ENCODE data around the gene DUSP5. TPM values are rescaled to one million over a fixed set of nuclear protein-coding genes. Genes with fewer than 3 reads are reported as not detected.

The DUSP5 gene, protein sequence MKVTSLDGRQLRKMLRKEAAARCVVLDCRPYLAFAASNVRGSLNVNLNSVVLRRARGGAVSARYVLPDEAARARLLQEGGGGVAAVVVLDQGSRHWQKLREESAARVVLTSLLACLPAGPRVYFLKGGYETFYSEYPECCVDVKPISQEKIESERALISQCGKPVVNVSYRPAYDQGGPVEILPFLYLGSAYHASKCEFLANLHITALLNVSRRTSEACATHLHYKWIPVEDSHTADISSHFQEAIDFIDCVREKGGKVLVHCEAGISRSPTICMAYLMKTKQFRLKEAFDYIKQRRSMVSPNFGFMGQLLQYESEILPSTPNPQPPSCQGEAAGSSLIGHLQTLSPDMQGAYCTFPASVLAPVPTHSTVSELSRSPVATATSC
- 31.4 TPM for polyA plus RNA-seq (2013, experiment 1 of 2)
- polyA plus RNA-seq (2013, experiment 2 of 2), result 25.9 TPM

DNA sequence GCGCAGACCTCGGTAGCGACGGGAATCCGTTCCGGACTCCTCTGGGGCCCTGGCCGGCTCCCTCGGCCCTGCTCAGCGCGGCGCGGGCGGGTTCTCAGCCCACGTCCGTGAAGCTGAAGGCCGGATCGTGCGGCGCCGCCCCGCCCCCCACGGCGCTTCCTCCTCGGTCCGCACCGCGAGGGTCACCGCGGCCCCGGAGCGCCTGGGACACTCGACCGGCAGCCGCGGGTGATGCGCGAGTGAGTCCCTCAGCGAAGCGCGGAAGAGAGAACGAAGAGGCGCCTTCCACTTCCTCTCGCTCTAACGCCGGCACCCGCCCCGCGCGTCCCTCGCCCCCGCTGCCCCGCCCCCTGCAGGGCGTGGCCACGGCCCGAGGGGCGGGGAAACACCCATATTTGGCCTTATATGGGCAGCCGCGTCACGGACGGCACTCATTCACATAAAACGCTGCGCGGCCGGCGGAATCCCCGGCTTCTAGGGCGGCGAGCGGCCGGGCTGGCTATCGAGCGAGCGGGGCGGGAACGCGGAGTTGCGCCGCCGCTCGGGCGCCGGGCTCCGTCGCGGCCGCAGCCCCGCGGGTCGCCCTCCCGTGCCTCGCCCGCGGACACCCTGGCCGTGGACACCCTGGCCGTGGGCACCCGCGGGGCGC is at the start of gene DUSP5:
DUSP5 (plus strand) TSS at position 470 of the 649 bp plus-strand sequence. CDS start 215 bp downstream, outside the sequence.
- WGBS, 2 experiments (ENCODE audit: insufficient coverage in 2 of 2), result 0% methylated on average over 57 to 90 of the region's 98 CpGs
- no peaks in the 10 kb centered on the region for H3K9me3 ChIP-seq (ENCODE audit: control insufficient read depth, low read length)
- H3K27ac ChIP-seq (ENCODE audit: low read depth, low read length, severe bottlenecking), result peak within 1 kb of the TSS; percentile 78
- H3K36me3 ChIP-seq (ENCODE audit: control insufficient read depth, insufficient read depth, low read length), result peaks cover 7% of the 10 kb centered on the region
- H3K4me1 ChIP-seq (ENCODE audit: control insufficient read depth, insufficient read depth, low read length, poor library complexity, severe bottlenecking), result peaks cover 51% of the 10 kb centered on the region
- peak within 1 kb of the TSS; percentile 86 for H3K4me3 ChIP-seq (ENCODE audit: extremely low read depth, insufficient read depth, low read length, poor library complexity, severe bottlenecking)

DNA sequence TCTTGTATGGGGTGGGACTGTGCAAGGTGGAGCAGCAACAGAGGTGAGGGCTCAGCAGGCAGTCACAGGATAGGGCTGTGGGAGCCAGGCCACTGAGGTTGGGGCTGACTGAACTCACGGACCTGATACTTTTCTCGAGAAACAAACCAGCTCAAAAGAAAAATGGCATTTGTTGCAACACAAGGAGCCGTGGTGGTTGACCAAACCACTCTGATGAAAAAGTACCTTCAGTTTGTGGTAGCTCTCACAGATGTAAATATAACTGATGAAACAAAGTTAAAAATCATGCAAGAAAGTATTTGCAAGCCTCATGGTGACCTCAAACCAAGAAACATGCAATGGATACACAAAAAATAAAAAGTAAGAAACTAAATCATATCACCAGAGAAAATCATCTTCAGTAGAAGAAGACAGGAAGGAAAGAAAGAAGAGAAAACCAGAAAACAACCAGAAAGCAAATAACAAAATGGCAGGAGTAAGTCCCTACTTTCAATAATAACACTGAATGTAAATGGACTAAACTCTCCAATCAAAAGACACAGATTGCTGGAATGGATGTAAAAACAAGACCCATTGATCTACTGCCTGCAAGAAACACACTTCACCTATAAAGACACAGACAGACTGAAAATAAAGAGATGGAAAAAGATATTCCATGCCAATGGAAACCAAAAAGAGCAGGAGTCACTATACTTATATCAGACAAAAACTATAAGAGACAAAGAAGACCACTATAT is 48.9 kb upstream of the DUSP5 start:
- 94 to 100% methylated on average over 2 to 3 of the region's 3 CpGs for WGBS, 2 experiments (ENCODE audit: insufficient coverage in 2 of 2)
- Histone ChIP-seq H3K36me3 (ENCODE audit: control insufficient read depth, insufficient read depth, low read length) (no peaks in the 10 kb centered on the region), H3K4me3 (ENCODE audit: extremely low read depth, insufficient read depth, low read length, poor library complexity, severe bottlenecking) (no peak overlapping the region), H3K9me3 (ENCODE audit: control insufficient read depth, low read length) (peaks cover 4% of the 10 kb centered on the region), H3K4me1 (ENCODE audit: control insufficient read depth, insufficient read depth, low read length, poor library complexity, severe bottlenecking) (peaks cover 14% of the 10 kb centered on the region), H3K27ac (ENCODE audit: low read depth, low read length, severe bottlenecking) (no peak overlapping the region)

DNA sequence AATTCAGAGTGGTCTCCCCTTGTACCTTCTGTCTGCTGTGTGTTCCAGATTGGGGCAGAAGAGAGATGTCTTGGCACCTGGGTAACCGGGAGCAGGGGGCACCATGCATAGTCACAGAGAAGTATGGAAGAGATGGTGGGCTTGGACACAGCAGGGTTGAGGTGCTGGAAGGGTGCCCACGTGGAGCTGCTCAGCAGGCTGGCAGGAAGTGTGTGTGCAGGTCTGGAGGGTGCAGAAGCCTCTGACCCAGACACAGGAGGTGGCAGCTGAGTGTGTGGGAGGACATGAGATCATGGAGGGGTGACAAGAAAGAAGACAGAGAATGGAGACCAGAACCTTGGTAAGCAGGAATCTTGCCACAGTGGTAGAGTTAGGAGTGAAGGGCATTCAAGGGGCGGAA is 42.3 kb upstream of the DUSP5 start:
- no peaks in the 10 kb centered on the region for H3K9me3 ChIP-seq (ENCODE audit: control insufficient read depth, low read length)
- WGBS, 2 experiments (ENCODE audit: insufficient coverage in 2 of 2), result 44 to 52% methylated on average over 2 to 3 of the region's 3 CpGs
- H3K4me1 ChIP-seq (ENCODE audit: control insufficient read depth, insufficient read depth, low read length, poor library complexity, severe bottlenecking), result no peaks in the 10 kb centered on the region
- no peak overlapping the region for H3K27ac ChIP-seq (ENCODE audit: low read depth, low read length, severe bottlenecking)
- no peak overlapping the region for H3K4me3 ChIP-seq (ENCODE audit: extremely low read depth, insufficient read depth, low read length, poor library complexity, severe bottlenecking)
- no peaks in the 10 kb centered on the region for H3K36me3 ChIP-seq (ENCODE audit: control insufficient read depth, insufficient read depth, low read length)

DNA sequence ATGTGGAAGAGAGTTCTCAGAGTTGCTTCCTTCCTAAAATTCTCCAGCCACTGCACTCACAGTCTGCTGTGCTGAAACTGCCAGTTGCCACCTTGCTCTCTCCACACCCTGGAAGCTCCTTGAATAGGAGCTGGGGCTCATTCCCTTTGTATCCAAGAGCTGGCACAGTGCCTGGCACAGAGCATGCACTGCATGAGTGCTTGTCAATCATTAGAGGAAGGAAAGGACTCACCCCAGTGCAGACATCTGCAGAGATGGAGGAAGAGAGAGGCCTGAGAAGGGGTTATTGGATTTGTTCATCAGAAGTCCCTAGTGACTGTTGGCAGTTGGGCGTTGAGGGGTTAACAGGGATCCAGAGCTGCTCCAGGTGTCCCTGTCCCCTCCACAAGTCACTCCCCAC is 41.7 kb upstream of the DUSP5 start:
- H3K4me1 ChIP-seq (ENCODE audit: control insufficient read depth, insufficient read depth, low read length, poor library complexity, severe bottlenecking), result no peaks in the 10 kb centered on the region
- no peaks in the 10 kb centered on the region for H3K36me3 ChIP-seq (ENCODE audit: control insufficient read depth, insufficient read depth, low read length)
- no peak overlapping the region for H3K27ac ChIP-seq (ENCODE audit: low read depth, low read length, severe bottlenecking)
- H3K9me3 ChIP-seq (ENCODE audit: control insufficient read depth, low read length), result no peaks in the 10 kb centered on the region
- H3K4me3 ChIP-seq (ENCODE audit: extremely low read depth, insufficient read depth, low read length, poor library complexity, severe bottlenecking), result no peak overlapping the region
- no CpG with 5 or more reads among the region's 1 CpG for WGBS, 2 experiments (ENCODE audit: insufficient coverage in 2 of 2)

DNA sequence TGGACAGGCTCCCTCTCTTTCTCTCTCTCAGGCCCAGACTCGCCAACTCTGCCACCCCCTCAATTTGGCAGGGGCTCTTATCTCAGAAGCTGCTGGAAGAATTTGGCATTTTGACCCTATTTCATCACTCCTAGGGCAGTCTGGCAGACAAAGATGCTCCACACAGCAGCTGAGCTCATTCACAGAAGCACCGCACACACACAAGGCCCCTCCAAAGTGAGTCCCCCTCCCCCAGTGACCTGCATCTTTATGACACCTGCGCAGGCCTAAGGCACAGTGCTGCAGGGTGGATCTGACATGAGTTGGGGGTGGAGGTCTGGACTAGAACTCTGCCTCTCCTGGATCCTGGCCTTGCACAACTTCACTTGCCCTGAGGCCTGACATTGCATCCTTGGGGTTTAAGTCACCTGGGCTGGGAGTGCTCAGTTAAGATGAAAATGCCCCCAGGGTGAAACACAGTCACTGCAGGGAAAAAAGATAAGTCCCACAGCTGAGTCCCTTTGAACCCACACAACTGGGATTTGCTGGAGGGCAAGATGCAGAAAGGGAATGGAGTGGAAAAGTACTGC is 41.1 kb upstream of the DUSP5 start:
- peaks cover 4% of the 10 kb centered on the region for H3K4me1 ChIP-seq (ENCODE audit: control insufficient read depth, insufficient read depth, low read length, poor library complexity, severe bottlenecking)
- H3K4me3 ChIP-seq (ENCODE audit: extremely low read depth, insufficient read depth, low read length, poor library complexity, severe bottlenecking), result no peak overlapping the region
- H3K27ac ChIP-seq (ENCODE audit: low read depth, low read length, severe bottlenecking), result no peak overlapping the region
- WGBS, 2 experiments (ENCODE audit: insufficient coverage in 2 of 2), result 97 to 100% methylated on average over 1 to 2 of the region's 3 CpGs
- H3K9me3 ChIP-seq (ENCODE audit: control insufficient read depth, low read length), result no peaks in the 10 kb centered on the region
- H3K36me3 ChIP-seq (ENCODE audit: control insufficient read depth, insufficient read depth, low read length), result no peaks in the 10 kb centered on the region

DNA sequence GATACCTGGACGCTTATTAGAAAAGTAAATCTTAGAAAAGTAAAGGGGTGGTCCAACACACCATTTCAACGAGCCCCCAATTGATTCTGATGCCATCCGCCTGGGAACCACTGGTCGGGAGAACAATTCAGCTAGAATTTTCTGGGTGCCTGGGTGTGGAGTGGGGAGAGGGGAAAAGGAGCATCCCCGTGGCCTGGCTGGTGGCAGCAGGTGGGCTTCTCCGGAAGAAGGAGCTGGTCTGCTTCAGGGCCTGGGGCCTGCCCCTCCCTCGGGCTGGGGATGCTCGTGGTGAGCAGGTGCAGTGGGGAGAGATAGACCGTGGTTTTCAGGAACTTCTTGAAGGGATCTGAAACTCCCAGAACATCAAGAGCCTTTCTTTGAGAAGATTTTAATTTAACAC is 39.9 kb upstream of the DUSP5 start:
- H3K27ac ChIP-seq (ENCODE audit: low read depth, low read length, severe bottlenecking), result no peak overlapping the region
- H3K4me3 ChIP-seq (ENCODE audit: extremely low read depth, insufficient read depth, low read length, poor library complexity, severe bottlenecking), result no peak overlapping the region
- no peaks in the 10 kb centered on the region for H3K36me3 ChIP-seq (ENCODE audit: control insufficient read depth, insufficient read depth, low read length)
- no peaks in the 10 kb centered on the region for H3K9me3 ChIP-seq (ENCODE audit: control insufficient read depth, low read length)
- WGBS, 2 experiments (ENCODE audit: insufficient coverage in 2 of 2), result 74 to 100% methylated on average over 2 to 4 of the region's 9 CpGs
- H3K4me1 ChIP-seq (ENCODE audit: control insufficient read depth, insufficient read depth, low read length, poor library complexity, severe bottlenecking), result peaks cover 9% of the 10 kb centered on the region

DNA sequence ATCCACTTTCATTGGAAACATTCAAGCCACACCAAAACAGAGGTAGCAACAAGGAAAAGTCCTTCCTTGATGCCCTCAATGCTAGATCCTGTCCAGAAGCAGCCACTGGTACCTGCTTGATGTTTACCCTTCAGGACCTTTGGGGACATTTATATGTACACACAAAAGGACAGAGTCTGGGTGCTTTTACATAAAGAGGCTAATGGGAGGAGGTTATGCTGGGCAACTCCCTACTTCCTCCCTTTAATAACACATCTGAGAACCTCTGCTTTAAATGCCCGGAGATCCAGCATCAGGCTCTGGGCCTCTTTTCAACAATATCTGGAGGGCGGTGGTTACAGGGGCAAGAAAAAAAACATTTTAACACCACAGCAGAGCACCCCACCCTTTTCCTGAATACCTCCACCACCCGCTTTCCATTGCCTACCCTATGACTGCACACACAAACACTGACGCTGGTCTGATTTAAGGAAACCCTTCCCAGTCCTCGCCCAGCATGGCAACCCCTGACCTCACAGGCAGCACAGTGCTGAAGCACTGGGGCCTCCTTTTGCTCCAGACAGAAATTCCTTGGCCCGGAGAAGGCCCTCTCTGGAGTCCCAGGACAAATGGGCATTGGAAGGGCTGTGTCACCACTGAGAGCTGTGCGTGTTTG is 39.3 kb upstream of the DUSP5 start:
- H3K4me3 ChIP-seq (ENCODE audit: extremely low read depth, insufficient read depth, low read length, poor library complexity, severe bottlenecking), result no peak overlapping the region
- 93 to 97% methylated on average over 6 to 7 of the region's 7 CpGs for WGBS, 2 experiments (ENCODE audit: insufficient coverage in 2 of 2)
- no peaks in the 10 kb centered on the region for H3K36me3 ChIP-seq (ENCODE audit: control insufficient read depth, insufficient read depth, low read length)
- peaks cover 9% of the 10 kb centered on the region for H3K4me1 ChIP-seq (ENCODE audit: control insufficient read depth, insufficient read depth, low read length, poor library complexity, severe bottlenecking)
- no peak overlapping the region for H3K27ac ChIP-seq (ENCODE audit: low read depth, low read length, severe bottlenecking)
- H3K9me3 ChIP-seq (ENCODE audit: control insufficient read depth, low read length), result no peaks in the 10 kb centered on the region

DNA sequence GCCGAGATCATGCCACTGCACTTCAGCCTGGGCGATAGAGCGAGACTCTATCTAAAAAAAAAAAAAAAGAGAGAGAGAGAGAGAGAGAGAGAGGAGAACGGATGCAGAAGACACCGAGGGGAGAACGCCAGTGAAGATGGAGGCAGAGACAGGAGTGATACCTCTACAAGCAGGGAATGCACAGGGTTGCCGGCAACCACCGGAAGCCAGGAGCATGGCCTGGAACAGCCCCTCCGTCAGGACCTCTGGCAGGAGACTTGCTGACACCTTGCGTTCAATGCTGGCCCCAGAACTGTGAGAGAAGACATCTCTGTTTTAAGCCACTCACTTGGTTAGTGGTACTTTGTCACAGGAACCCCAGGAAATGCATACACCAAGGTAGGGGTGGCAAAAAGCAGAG is 38.1 kb upstream of the DUSP5 start:
- Histone ChIP-seq H3K27ac (ENCODE audit: low read depth, low read length, severe bottlenecking) (no peak overlapping the region), H3K4me3 (ENCODE audit: extremely low read depth, insufficient read depth, low read length, poor library complexity, severe bottlenecking) (no peak overlapping the region)
- 94 to 98% methylated on average over 6 to 10 of the region's 10 CpGs for WGBS, 2 experiments (ENCODE audit: insufficient coverage in 2 of 2)

DNA sequence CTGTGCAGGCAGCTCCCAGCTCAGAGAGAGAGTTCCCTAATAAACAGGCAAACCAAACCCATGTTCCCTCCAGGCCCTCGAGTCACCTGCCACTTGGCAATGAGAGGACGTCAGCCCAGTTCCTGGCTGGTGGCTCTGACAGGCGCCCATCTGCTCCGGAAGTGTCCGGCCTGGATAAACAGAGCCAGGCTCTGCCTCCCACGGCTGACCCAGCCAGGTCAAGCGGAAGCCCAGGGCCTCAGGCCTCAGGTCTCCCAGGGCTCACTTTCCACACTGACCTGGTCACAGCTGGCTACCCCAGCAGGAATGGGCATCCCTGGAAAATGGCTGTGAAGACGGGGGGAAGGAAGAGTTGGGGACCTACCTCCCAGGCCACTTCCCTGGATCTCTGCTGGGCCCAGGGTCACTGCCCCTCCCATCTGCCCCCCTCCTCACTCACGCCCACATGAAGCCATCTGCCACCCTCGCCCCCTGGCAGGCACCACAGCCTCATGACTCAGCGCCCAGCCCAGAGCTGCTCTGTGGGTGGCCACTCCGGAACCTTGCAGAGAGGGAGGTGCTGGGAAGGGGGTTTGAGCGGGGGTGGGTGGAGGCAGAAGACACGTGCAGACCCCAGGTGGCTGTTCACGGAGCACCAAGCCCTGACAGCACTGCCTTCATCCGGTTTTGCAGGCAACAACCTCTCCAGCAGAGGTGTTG is 37.4 kb upstream of the DUSP5 start:
- Histone ChIP-seq H3K27ac (ENCODE audit: low read depth, low read length, severe bottlenecking) (no peak overlapping the region), H3K4me3 (ENCODE audit: extremely low read depth, insufficient read depth, low read length, poor library complexity, severe bottlenecking) (no peak overlapping the region), H3K4me1 (ENCODE audit: control insufficient read depth, insufficient read depth, low read length, poor library complexity, severe bottlenecking) (peaks cover 15% of the 10 kb centered on the region), H3K9me3 (ENCODE audit: control insufficient read depth, low read length) (no peaks in the 10 kb centered on the region), H3K36me3 (ENCODE audit: control insufficient read depth, insufficient read depth, low read length) (no peaks in the 10 kb centered on the region)
- 91 to 93% methylated on average over 8 to 10 of the region's 16 CpGs for WGBS, 2 experiments (ENCODE audit: insufficient coverage in 2 of 2)

More for the DNA sequence above, 38.1 kb upstream of the DUSP5 start:
- Histone ChIP-seq H3K9me3 (ENCODE audit: control insufficient read depth, low read length) (no peaks in the 10 kb centered on the region), H3K36me3 (ENCODE audit: control insufficient read depth, insufficient read depth, low read length) (no peaks in the 10 kb centered on the region), H3K4me1 (ENCODE audit: control insufficient read depth, insufficient read depth, low read length, poor library complexity, severe bottlenecking) (peaks cover 9% of the 10 kb centered on the region)

DNA sequence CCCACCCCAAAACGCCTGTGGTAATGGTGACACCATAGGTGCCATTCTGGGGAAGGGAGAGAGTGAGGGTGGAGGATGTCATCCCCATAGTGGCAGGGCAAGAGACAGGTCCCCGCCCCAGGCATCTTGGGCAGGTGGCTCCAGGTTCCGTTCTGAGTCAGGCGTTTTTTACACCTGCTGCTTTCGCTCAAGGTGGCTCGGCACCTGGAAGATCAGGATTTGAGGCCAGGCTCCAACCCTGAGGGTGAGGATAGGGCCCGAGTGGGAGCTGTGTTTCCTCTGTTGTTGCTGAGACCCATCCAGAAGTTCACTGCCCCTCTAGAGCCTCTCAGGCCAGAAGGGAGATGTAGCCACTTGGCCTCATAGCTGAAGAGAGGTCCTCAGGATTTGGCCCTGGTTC is 36.6 kb upstream of the DUSP5 start:
- Histone ChIP-seq H3K9me3 (ENCODE audit: control insufficient read depth, low read length) (no peaks in the 10 kb centered on the region), H3K4me3 (ENCODE audit: extremely low read depth, insufficient read depth, low read length, poor library complexity, severe bottlenecking) (no peak overlapping the region), H3K27ac (ENCODE audit: low read depth, low read length, severe bottlenecking) (no peak overlapping the region), H3K36me3 (ENCODE audit: control insufficient read depth, insufficient read depth, low read length) (no peaks in the 10 kb centered on the region), H3K4me1 (ENCODE audit: control insufficient read depth, insufficient read depth, low read length, poor library complexity, severe bottlenecking) (peaks cover 18% of the 10 kb centered on the region)
- 84 to 86% methylated on average over 3 to 7 of the region's 7 CpGs for WGBS, 2 experiments (ENCODE audit: insufficient coverage in 2 of 2)
